Upper lobe of left lung (tissue), 6 donors: ENCODE measurements around the gene PAFAH1B1. TPM values are rescaled to one million over a fixed set of nuclear protein-coding genes. Genes with fewer than 3 reads are reported as not detected.
"Not testable (repeated sequence)": the region's sequence is repeated elsewhere in the genome, so short reads cannot be mapped to it uniquely, and the experiment has no call there.

ENCODE experiments used
- ATAC-seq, 2 donors: fragments of 200-7000 bp; cut with Tn5 transposase; one replicate each; pipeline ENCODE4 v1.9.1; 2022; ENCODE audit warnings: mild to moderate bottlenecking in 2 of 2, moderate library complexity in 2 of 2; ENCODE audit not compliant: low FRiP score in 2 of 2
- DNase-seq, 2 donors: peaks; one replicate each; pipeline ENCODE4 v3.0.0-alpha.2; 2019 to 2020
- H3K27ac ChIP-seq, 4 donors: fragments of 200-600 bp; sonication (generic); one replicate each; pipeline ENCODE4 v1.5.1; 2016 to 2019
- H3K27me3 ChIP-seq, 4 donors: fragments of 200-600 bp; sonication (generic); one replicate each; pipeline ENCODE4 v1.5.1; 2017 to 2019
- H3K36me3 ChIP-seq, 4 donors: fragments of 200-600 bp; sonication (generic); one replicate each; pipeline ENCODE4 v1.5.1; 2016 to 2019
- H3K4me1 ChIP-seq, 4 donors: fragments of 200-600 bp; sonication (generic); one replicate each; pipeline ENCODE4 v1.5.1; 2018 to 2019
- H3K4me3 ChIP-seq, 4 donors: fragments of 200-600 bp; sonication (generic); one replicate each; pipeline ENCODE4 v1.5.1; 2017 to 2019; ENCODE audit warnings: mild to moderate bottlenecking in 2 of 4, moderate library complexity in 1 of 4
- H3K9me3 ChIP-seq, 4 donors: fragments of 200-600 bp; sonication (generic); one replicate each; pipeline ENCODE4 v1.5.1; 2018 to 2019
- CTCF ChIP-seq, 6 experiments: fragments of 450-650 bp in 4 of 6; fragments of 200-600 bp in 2 of 6; sonication (generic) in 2 of 6; IDR thresholded peaks; one replicate each; pipeline ENCODE4 v1.5.1; 2016 to 2019; ENCODE audit warnings: antibody characterized with exemption in 6 of 6
- EP300 ChIP-seq, 4 donors: sonication (generic); formaldehyde crosslinking; IDR thresholded peaks; one replicate each; pipeline ENCODE4 v1.5.1; 2017; ENCODE audit warnings: antibody characterized with exemption in 4 of 4, control low read depth in 2 of 4
- POLR2A ChIP-seq, 4 donors: fragments of 450-650 bp; IDR thresholded peaks; one replicate each; pipeline ENCODE4 v1.5.1; 2016 to 2017; ENCODE audit warnings: antibody characterized with exemption in 4 of 4, mild to moderate bottlenecking in 2 of 4
- POLR2AphosphoS5 ChIP-seq, 2 donors: sonication (generic); formaldehyde crosslinking; IDR thresholded peaks; one replicate each; pipeline ENCODE4 v1.5.1; 2017; ENCODE audit warnings: antibody characterized with exemption in 2 of 2
- WGBS, 2 donors: methylation state at CpG; one replicate each; pipeline ENCODE4 v1.1.5; 2017 to 2018; 5-methylcytosine and 5-hydroxymethylcytosine counted together
- total RNA-seq, 6 donors: library from RNA; depleted of rRNA in 4 of 6; stranded (reverse); fragments of >200 nt in 4 of 6; gene quantifications; one replicate each; pipeline versions ENCODE4 v1.1.0 to v1.2.1, GENCODE V29; 2016 to 2021
- donor health status: DM: no; HTN: no; CAD: no; lungs with moderate emphysema.
- donor health status: DM: no; HTN: yes; CAD: no; lungs with severe emphysema.

The PAFAH1B1 gene
- total RNA-seq, 6 donors from 2014 or later, result 81.7 to 258 (median 114) TPM

- Histone ChIP-seq H3K27ac (no peak overlapping the region), H3K9me3 (no peaks in the 10 kb centered on the region), H3K27me3 (no peaks in the 10 kb centered on the region), H3K4me3 (no peak overlapping the region), H3K4me1 (no peaks in the 10 kb centered on the region), H3K36me3 (peaks cover 2 to 48% (median 9%) of the 10 kb centered on the region in 4 donors)
- DNase-seq (no peak), ATAC-seq (no peak)
- WGBS, 2 donors, result 79 to 81% methylated on average over 6 of the region's 6 CpGs
- TF ChIP-seq EP300 (IDR thresholded peaks at IDR 0.05), result no peak
- no peak for TF ChIP-seq POLR2A (IDR thresholded peaks at IDR 0.05)
- TF ChIP-seq CTCF (IDR thresholded peaks at IDR 0.05), result no peak
- no peak for TF ChIP-seq POLR2AphosphoS5 (IDR thresholded peaks at IDR 0.05)
These were observed 51.5 kb downstream of the PAFAH1B1 start for GRCh38 chr17:2644971-2645370.

GRCh38 chr17:2647957-2648356 lies 54.5 kb downstream of the PAFAH1B1 start:
- WGBS, 2 donors, result 86 to 87% methylated on average over 6 of the region's 6 CpGs
- Histone ChIP-seq H3K4me1 (peaks cover 0 to 5% (median 0%) of the 10 kb centered on the region in 4 donors), H3K36me3 (peaks cover 0 to 24% (median 5%) of the 10 kb centered on the region in 4 donors), H3K27ac (no peak overlapping the region), H3K9me3 (no peaks in the 10 kb centered on the region), H3K27me3 (no peaks in the 10 kb centered on the region), H3K4me3 (no peak overlapping the region)
- TF ChIP-seq CTCF (IDR thresholded peaks at IDR 0.05) (no peak), POLR2AphosphoS5 (IDR thresholded peaks at IDR 0.05) (no peak), EP300 (IDR thresholded peaks at IDR 0.05) (no peak), POLR2A (IDR thresholded peaks at IDR 0.05) (no peak)
- ATAC-seq (no peak), DNase-seq (no peak)

GRCh38 chr17:2649191-2649590 lies 55.7 kb downstream of the PAFAH1B1 start:
- WGBS, 2 donors, result 97 to 98% methylated on average over 11 of the region's 11 CpGs
- no peak overlapping the region for H3K27ac ChIP-seq
- TF ChIP-seq EP300 (IDR thresholded peaks at IDR 0.05) (no peak), POLR2AphosphoS5 (IDR thresholded peaks at IDR 0.05) (no peak), CTCF (IDR thresholded peaks at IDR 0.05) (no peak), POLR2A (IDR thresholded peaks at IDR 0.05) (no peak)
- no peak overlapping the region for H3K4me3 ChIP-seq
- peaks cover 0 to 12% (median under 1%) of the 10 kb centered on the region in 4 donors for H3K36me3 ChIP-seq
- ATAC-seq, result no peak
- H3K9me3 ChIP-seq, result no peaks in the 10 kb centered on the region
- H3K4me1 ChIP-seq, result peaks cover 0 to 5% (median 0%) of the 10 kb centered on the region in 4 donors
- H3K27me3 ChIP-seq, result no peaks in the 10 kb centered on the region
- DNase-seq, result no peak

- H3K27ac ChIP-seq, H3K27me3 ChIP-seq, H3K36me3 ChIP-seq, H3K4me3 ChIP-seq, DNase-seq, H3K9me3 ChIP-seq, ATAC-seq: not testable (repeated sequence)
- peaks cover 0 to 11% (median 7%) of the 10 kb centered on the region in 4 donors for H3K4me1 ChIP-seq
- 92% methylated on average over 3 of the region's 3 CpGs for WGBS, 2 donors
These were observed 59.5 kb downstream of the PAFAH1B1 start for GRCh38 chr17:2652911-2653310.

- no peak for TF ChIP-seq POLR2AphosphoS5 (IDR thresholded peaks at IDR 0.05)
- no peak for TF ChIP-seq EP300 (IDR thresholded peaks at IDR 0.05)
- no peak for TF ChIP-seq CTCF (IDR thresholded peaks at IDR 0.05)
- TF ChIP-seq POLR2A (IDR thresholded peaks at IDR 0.05), result no peak
- Histone ChIP-seq H3K27ac (peak overlapping the region in 1 of 4 donors; percentile 1), H3K36me3 (peaks cover 0 to 4% (median 0%) of the 10 kb centered on the region in 4 donors), H3K4me1 (peaks cover 4 to 21% (median 12%) of the 10 kb centered on the region in 4 donors), H3K4me3 (no peak overlapping the region), H3K27me3 (no peaks in the 10 kb centered on the region), H3K9me3 (no peaks in the 10 kb centered on the region)
- ATAC-seq (no peak), DNase-seq (no peak)
- WGBS, 2 donors, result 47 to 65% methylated on average over 7 of the region's 7 CpGs
These were observed 62.1 kb downstream of the PAFAH1B1 start for GRCh38 chr17:2655546-2655945.
